Type B pancreatic cell (in vitro differentiated cells): ENCODE data around the gene SNRPA1. TPM values are rescaled to one million over a fixed set of nuclear protein-coding genes. Genes with fewer than 3 reads are reported as not detected.

Source experiments
- DNase-seq: peaks from one replicate; pipeline ENCODE4 v3.0.0; 2021; ENCODE audit warnings: mixed read lengths; ENCODE audit not compliant: unreplicated experiment; ENCODE audit errors: extremely low spot score
- H3K27ac Mint-ChIP-seq: 2 replicates; pipeline ENCODE4 v1.8.0; 2021; ENCODE audit warnings: mild to moderate bottlenecking, mixed read lengths
- H3K27me3 Mint-ChIP-seq: 2 replicates; pipeline ENCODE4 v1.8.0; 2021; ENCODE audit warnings: mixed read lengths
- H3K36me3 Mint-ChIP-seq: 2 replicates; pipeline ENCODE4 v1.8.0; 2021; ENCODE audit warnings: mixed read lengths
- H3K4me1 Mint-ChIP-seq: one replicate; pipeline ENCODE4 v1.8.0; 2021; ENCODE audit warnings: mixed read lengths; ENCODE audit not compliant: unreplicated experiment
- H3K4me3 Mint-ChIP-seq: 2 replicates; pipeline ENCODE4 v1.8.0; 2021; ENCODE audit warnings: mild to moderate bottlenecking, mixed read lengths
- H3K9me3 Mint-ChIP-seq: 2 replicates; pipeline ENCODE4 v1.8.0; 2021; ENCODE audit warnings: mixed read lengths
- CTCF ChIP-seq: fragments of 200-600 bp; sonication (generic); conservative IDR thresholded peaks from 2 replicates; pipeline ENCODE4 v1.5.0; 2021; ENCODE audit warnings: antibody characterized with exemption, mild to moderate bottlenecking
- total RNA-seq: library from RNA; stranded (reverse); gene quantifications from 2 replicates; pipeline ENCODE4 v1.2.1, GENCODE V29; 2021; ENCODE audit warnings: low replicate concordance

Gene SNRPA1
- total RNA-seq, 1 donor from 2014 or later, result 72.6 TPM

GRCh38 chr15:101256757-101257156 is 38.3 kb downstream of the SNRPA1 start:
- DNase-seq, result no peak
- Mint-ChIP-seq H3K9me3 (no peaks in the 10 kb centered on the region), H3K4me3 (no peak overlapping the region), H3K27me3 (peaks cover 22% of the 10 kb centered on the region), H3K27ac (no peak overlapping the region), H3K36me3 (no peaks in the 10 kb centered on the region), H3K4me1 (peaks cover 33% of the 10 kb centered on the region)
- peak; percentile 59 for TF ChIP-seq CTCF

- TF ChIP-seq CTCF, result no peak
- peaks cover 33% of the 10 kb centered on the region for H3K4me1 Mint-ChIP-seq
- peaks cover 22% of the 10 kb centered on the region for H3K27me3 Mint-ChIP-seq
- DNase-seq, result no peak
- peak overlapping the region; percentile 41 for H3K4me3 Mint-ChIP-seq
- no peaks in the 10 kb centered on the region for H3K36me3 Mint-ChIP-seq
- peak overlapping the region; percentile 15 for H3K27ac Mint-ChIP-seq
- H3K9me3 Mint-ChIP-seq, result no peaks in the 10 kb centered on the region
Measured at GRCh38 chr15:101255615-101256241, 39.3 kb downstream of the SNRPA1 start.

GRCh38 chr15:101255051-101255395 is 40.0 kb downstream of the SNRPA1 start:
- DNase-seq, result no peak
- no peak overlapping the region for H3K27ac Mint-ChIP-seq
- no peak for TF ChIP-seq CTCF
- peaks cover 20% of the 10 kb centered on the region for H3K27me3 Mint-ChIP-seq
- H3K36me3 Mint-ChIP-seq, result no peaks in the 10 kb centered on the region
- no peak overlapping the region for H3K4me3 Mint-ChIP-seq
- no peaks in the 10 kb centered on the region for H3K9me3 Mint-ChIP-seq
- H3K4me1 Mint-ChIP-seq, result peaks cover 40% of the 10 kb centered on the region

GRCh38 chr15:101254157-101255050 is 40.6 kb downstream of the SNRPA1 start:
- Mint-ChIP-seq H3K9me3 (no peaks in the 10 kb centered on the region), H3K4me3 (no peak overlapping the region), H3K36me3 (no peaks in the 10 kb centered on the region), H3K27ac (no peak overlapping the region), H3K4me1 (peaks cover 44% of the 10 kb centered on the region), H3K27me3 (peaks cover 17% of the 10 kb centered on the region)
- no peak for DNase-seq
- peak; percentile 39 for TF ChIP-seq CTCF

GRCh38 chr15:101252836-101253235 is 42.2 kb downstream of the SNRPA1 start:
- Mint-ChIP-seq H3K9me3 (no peaks in the 10 kb centered on the region), H3K27me3 (peaks cover 8% of the 10 kb centered on the region), H3K36me3 (peaks cover 4% of the 10 kb centered on the region), H3K4me3 (peak overlapping the region; percentile 95), H3K27ac (peak overlapping the region; percentile 90), H3K4me1 (peaks cover 43% of the 10 kb centered on the region)
- no peak for TF ChIP-seq CTCF
- DNase-seq, result no peak
